ENCODE data around the gene GASK1B. TPM values are rescaled to one million over a fixed set of nuclear protein-coding genes. Genes with fewer than 3 reads are reported as not detected.

Gene GASK1B
- total and polyA plus RNA-seq, 2 of the 13 experiments (the other 11 are each of a cell fraction or from before 2014, with no cell fraction given): 29.1 to 40.4 TPM

GRCh38 chr4:158170691-158171561 lies 1.9 kb downstream of the GASK1B start (continued):
- TF ChIP-seq, protein P1, sequence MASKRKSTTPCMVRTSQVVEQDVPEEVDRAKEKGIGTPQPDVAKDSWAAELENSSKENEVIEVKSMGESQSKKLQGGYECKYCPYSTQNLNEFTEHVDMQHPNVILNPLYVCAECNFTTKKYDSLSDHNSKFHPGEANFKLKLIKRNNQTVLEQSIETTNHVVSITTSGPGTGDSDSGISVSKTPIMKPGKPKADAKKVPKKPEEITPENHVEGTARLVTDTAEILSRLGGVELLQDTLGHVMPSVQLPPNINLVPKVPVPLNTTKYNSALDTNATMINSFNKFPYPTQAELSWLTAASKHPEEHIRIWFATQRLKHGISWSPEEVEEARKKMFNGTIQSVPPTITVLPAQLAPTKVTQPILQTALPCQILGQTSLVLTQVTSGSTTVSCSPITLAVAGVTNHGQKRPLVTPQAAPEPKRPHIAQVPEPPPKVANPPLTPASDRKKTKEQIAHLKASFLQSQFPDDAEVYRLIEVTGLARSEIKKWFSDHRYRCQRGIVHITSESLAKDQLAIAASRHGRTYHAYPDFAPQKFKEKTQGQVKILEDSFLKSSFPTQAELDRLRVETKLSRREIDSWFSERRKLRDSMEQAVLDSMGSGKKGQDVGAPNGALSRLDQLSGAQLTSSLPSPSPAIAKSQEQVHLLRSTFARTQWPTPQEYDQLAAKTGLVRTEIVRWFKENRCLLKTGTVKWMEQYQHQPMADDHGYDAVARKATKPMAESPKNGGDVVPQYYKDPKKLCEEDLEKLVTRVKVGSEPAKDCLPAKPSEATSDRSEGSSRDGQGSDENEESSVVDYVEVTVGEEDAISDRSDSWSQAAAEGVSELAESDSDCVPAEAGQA (IDR thresholded peaks at IDR 0.05; ENCODE audit: low read depth): no peak
- TF ChIP-seq, protein P1 (CRISPR knock-in tag; IDR thresholded peaks at IDR 0.05; ENCODE audit: borderline replicate concordance): no peak
- no peak for TF ChIP-seq ZNF616 (CRISPR knock-in tag; IDR thresholded peaks at IDR 0.05; ENCODE audit: low read depth)
- no peak for TF ChIP-seq ZNF619 (CRISPR knock-in tag; IDR thresholded peaks at IDR 0.05)
- peak; percentile 34; the same call in 1 of the 2 replicates for TF ChIP-seq ZNF563 (CRISPR knock-in tag; IDR thresholded peaks at IDR 0.05)
- no peak for TF ChIP-seq SCMH1 (CRISPR knock-in tag; IDR thresholded peaks at IDR 0.05; ENCODE audit: borderline replicate concordance)
- no peak; the same call in 1 of the 2 replicates for TF ChIP-seq BRD4 (CRISPR knock-in tag; IDR thresholded peaks at IDR 0.05)
- no peak for TF ChIP-seq SETDB1 (CRISPR knock-in tag; IDR thresholded peaks at IDR 0.05; ENCODE audit: borderline replicate concordance)
- no peak for TF ChIP-seq ZNF207 (IDR thresholded peaks at IDR 0.05; ENCODE audit: borderline replicate concordance)
- peak; percentile 94 for TF ChIP-seq ZNF761 (CRISPR knock-in tag; conservative IDR thresholded peaks at IDR 0.05)
- no peak for TF ChIP-seq ZSCAN30 (CRISPR knock-in tag; IDR thresholded peaks at IDR 0.05)
- no peak for TF ChIP-seq CSRNP2 (CRISPR knock-in tag; conservative IDR thresholded peaks at IDR 0.05; ENCODE audit: low read depth)
- TF ChIP-seq HNRNPK (IDR thresholded peaks at IDR 0.05; ENCODE audit: low read depth, low read length, poor library complexity, severe bottlenecking): no peak
- no peak for TF ChIP-seq MEF2D (CRISPR knock-in tag; IDR thresholded peaks at IDR 0.05)
- TF ChIP-seq RELA (CRISPR knock-in tag; IDR thresholded peaks at IDR 0.05): no peak
- 0 out of 2 replicates have a peak, but pooled peaks have one; percentile 76 for TF ChIP-seq ZBTB42 (CRISPR knock-in tag; IDR thresholded peaks at IDR 0.05)
- 0 out of 2 replicates have a peak, but pooled peaks have one; percentile 15 for TF ChIP-seq ZHX1 (CRISPR knock-in tag; IDR thresholded peaks at IDR 0.05; ENCODE audit: low read depth)
